Esophagus (tissue), 2 donors: ENCODE results near the gene BORCS6. TPM values are rescaled to one million over a fixed set of nuclear protein-coding genes. Genes with fewer than 3 reads are reported as not detected.
A peak's percentile ranks its signal among the peaks of the same experiment; 100 is the strongest.
"Not testable (repeated sequence)": the region's sequence is repeated elsewhere in the genome, so short reads cannot be mapped to it uniquely, and the experiment has no call there.

ENCODE experiments used
- H3K27ac ChIP-seq, 2 donors: one replicate each; pipeline ENCODE4 v1.5.1; 2013; ENCODE audit warnings: low read depth in 2 of 2, mild to moderate bottlenecking in 2 of 2, inconsistent platforms in 1 of 2, low read length in 1 of 2, moderate library complexity in 1 of 2
- H3K27me3 ChIP-seq, 2 donors: one replicate each; pipeline ENCODE4 v1.6.1; 2013; ENCODE audit warnings: low read length in 2 of 2, control low read depth in 1 of 2, mild to moderate bottlenecking in 1 of 2; ENCODE audit not compliant: insufficient read depth in 2 of 2, control insufficient read depth in 1 of 2
- H3K36me3 ChIP-seq, 2 donors: one replicate each; pipeline ENCODE4 v1.6.1; 2013; ENCODE audit warnings: low read length in 1 of 2; ENCODE audit not compliant: control insufficient read depth in 2 of 2, insufficient read depth in 2 of 2
- H3K4me1 ChIP-seq, 2 donors: one replicate each; pipeline ENCODE4 v1.6.1; 2013; ENCODE audit warnings: low read length in 1 of 2; ENCODE audit not compliant: control insufficient read depth in 2 of 2, insufficient read depth in 2 of 2
- H3K4me3 ChIP-seq, 2 donors: one replicate each; pipeline ENCODE4 v1.5.1; 2013; ENCODE audit warnings: low read length in 2 of 2, mild to moderate bottlenecking in 2 of 2, low read depth in 1 of 2, moderate library complexity in 1 of 2
- H3K9me3 ChIP-seq, 2 donors: one replicate each; pipeline ENCODE4 v1.6.1; 2013; ENCODE audit warnings: mild to moderate bottlenecking in 2 of 2, low read depth in 1 of 2, low read length in 1 of 2, moderate library complexity in 1 of 2; ENCODE audit not compliant: control insufficient read depth in 2 of 2, insufficient read depth in 1 of 2
- WGBS, 2 donors: extraction: QIAGEN DNeasy Blood & Tissue Kit; methylation state at CpG; one replicate each; pipeline ENCODE4 v1.1.7; 2013; 5-methylcytosine and 5-hydroxymethylcytosine counted together
- polyA plus RNA-seq, 2 donors: library from polyadenylated mRNA; stranded (reverse); fragments of 200-250 nt; gene quantifications; one replicate each; pipeline ENCODE4 v1.2.3, GENCODE V29; 2013
- donor health status: healthy with polysubstance abuse.
- donor health status: Bipolar disorder and iron deficiency.

BORCS6 gene
- polyA plus RNA-seq, 2 donors: 3.3 to 8.2 TPM

DNA sequence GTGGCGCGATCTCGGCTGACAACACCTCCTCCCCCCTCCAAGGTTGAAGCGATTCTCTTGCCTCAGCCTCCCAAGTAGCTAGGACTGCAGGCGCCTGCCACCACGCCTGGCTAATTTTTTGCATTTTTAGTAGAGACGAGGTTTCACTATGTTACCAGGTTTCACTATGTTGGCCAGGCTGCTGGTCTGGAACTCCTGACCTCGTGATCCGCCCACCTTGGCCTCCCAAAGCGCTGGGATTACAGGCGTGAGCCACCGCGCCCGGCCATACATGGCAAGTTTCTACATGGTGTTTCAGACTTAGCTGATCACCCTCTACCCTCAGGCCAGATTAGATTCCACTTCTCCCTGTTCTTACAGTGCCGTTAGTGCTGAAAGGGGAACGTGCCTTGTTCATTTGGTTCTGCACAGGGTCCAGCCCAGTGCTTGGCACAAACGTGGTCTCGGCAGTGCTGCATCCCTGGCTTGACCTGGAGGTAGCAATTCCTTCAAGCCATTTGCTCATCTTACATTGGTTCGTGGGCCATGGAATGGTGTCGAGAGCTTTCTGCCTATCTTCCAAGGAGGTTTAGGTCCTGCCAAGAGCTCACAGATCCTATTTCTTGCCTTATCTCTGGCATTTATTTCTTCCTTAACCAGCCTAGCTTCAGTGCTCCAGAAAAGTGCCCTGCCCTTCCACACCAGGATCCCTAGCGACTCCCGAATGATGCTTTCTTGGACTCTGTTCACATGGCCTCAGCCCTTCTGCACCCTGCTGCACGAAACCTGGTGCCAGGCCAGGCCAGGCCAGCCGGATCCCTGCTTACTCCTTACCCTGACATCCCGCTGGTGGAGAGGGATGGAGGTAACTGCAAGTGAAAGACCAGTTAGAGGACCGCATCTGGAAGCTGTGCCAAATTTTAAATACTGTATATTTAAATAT, 35.2 kb upstream of the BORCS6 start:
- Histone ChIP-seq H3K27me3 (no peaks in the 10 kb centered on the region), H3K27ac (peak overlapping the region in 1 of 2 donors; percentile 33), H3K4me1 (peaks cover 4 to 7% of the 10 kb centered on the region in 2 donors), H3K36me3 (peaks cover 9 to 18% of the 10 kb centered on the region in 2 donors), H3K9me3 (no peaks in the 10 kb centered on the region), H3K4me3 (no peak overlapping the region)
- WGBS, 2 donors: 77 to 80% methylated on average over 26 of the region's 26 CpGs

DNA sequence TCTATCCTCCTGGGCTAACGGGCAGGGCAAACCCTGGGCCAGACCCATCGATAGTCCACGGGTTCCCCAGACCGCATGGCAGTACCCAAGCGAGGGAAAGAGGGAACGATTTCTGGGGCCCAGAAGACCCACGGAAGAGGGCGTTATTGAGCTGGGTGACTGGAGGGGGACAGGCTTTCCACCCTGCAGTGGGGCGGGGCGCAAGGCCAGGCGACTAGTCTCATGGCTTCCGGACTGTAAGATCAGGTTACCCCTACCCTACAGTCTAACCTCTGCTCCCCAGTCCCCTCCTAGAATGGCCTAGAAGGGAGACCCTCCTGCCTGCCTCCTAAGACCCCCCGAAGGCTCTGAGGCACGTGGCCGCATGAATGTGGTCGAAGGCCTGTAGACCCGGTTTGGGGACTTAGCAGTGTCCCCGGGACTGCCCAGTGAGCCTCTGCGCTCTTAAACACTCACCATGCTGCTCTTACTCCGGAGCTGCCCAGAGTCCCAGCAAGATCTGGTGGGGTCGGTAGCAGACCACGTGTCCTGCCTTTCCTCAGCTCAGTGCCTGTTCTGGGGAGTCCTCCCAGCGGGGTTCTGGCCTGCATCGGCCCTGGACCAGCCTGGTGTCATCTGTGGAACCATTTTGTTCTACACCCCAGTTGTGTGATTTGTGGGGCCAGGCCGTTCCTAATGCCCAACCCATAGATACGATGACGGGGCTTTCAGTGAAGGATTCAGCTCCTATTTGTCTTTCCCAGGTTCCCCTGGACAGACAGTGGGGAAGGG, 33.6 kb upstream of the BORCS6 start:
- Histone ChIP-seq H3K27me3 (no peaks in the 10 kb centered on the region), H3K4me1 (peaks cover 4 to 7% of the 10 kb centered on the region in 2 donors)

DNA sequence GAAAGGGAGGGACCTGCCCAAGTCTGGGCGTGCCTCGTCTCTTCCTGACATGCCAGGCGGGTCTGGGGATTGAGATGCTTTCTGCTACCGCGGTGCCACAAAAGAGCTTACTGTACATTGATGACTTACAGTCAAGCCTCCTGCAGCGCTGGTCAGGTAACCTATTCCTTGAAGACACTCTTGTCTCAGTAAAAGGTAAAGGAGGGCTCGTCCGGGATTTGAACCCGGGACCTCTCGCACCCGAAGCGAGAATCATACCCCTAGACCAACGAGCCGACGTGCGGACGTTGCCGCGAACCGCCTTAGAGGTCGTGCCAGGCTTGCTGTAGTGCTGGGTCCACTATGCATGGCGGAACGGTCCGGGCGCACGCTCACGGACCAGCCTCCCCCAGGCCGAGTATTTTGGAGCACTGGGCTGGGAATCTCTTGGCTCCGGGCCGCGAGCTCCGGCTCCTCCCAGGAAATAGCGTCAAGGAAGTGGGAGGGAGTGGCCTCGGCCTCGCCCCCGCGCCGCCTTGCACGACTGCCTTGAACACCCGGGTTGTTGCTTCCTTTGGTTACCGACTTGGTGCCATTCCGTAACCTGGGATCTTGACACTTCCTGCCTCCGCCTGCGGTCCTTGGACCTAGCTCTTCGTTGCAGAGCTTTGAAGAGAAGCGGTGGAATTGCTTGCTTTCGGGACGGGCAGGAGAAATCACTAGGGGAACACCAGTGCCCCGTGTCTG, 32.8 kb upstream of the BORCS6 start:
- peak overlapping the region; percentile 99 for H3K27ac ChIP-seq
- peak overlapping the region; percentile 63 to 66 for H3K4me3 ChIP-seq
- H3K27me3 ChIP-seq: no peaks in the 10 kb centered on the region
- no peaks in the 10 kb centered on the region for H3K9me3 ChIP-seq
- no peaks in the 10 kb centered on the region for H3K36me3 ChIP-seq
- peaks cover 4 to 7% of the 10 kb centered on the region in 2 donors for H3K4me1 ChIP-seq
- WGBS, 2 donors: 0 to 1% methylated on average over 49 of the region's 49 CpGs

More for the DNA sequence above, 33.6 kb upstream of the BORCS6 start:
- H3K9me3 ChIP-seq: no peaks in the 10 kb centered on the region
- 6 to 7% methylated on average over 24 to 27 of the region's 27 CpGs for WGBS, 2 donors
- peak overlapping the region; percentile 99 for H3K27ac ChIP-seq
- H3K4me3 ChIP-seq: peak overlapping the region; percentile 63 to 66
- peaks cover 0 to 6% of the 10 kb centered on the region in 2 donors for H3K36me3 ChIP-seq

DNA sequence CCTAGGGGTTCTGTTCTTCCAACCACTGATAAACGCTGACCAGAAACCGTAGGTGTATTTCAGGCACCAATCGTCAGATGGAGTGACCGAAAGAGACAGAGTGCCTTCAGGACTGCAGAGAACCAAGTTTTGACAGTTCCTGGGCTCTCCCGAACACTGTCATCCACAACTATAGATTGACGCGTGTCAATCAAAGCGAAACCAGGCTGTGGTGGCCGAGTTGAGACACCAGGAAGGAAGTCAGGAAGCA, 32.3 kb upstream of the BORCS6 start:
- 1% methylated on average over 9 of the region's 9 CpGs for WGBS, 2 donors
- Histone ChIP-seq H3K4me3 (peak overlapping the region; percentile 63 to 66), H3K9me3 (no peaks in the 10 kb centered on the region), H3K4me1 (peaks cover 4 to 7% of the 10 kb centered on the region in 2 donors), H3K36me3 (no peaks in the 10 kb centered on the region), H3K27ac (peak overlapping the region; percentile 99), H3K27me3 (no peaks in the 10 kb centered on the region)

DNA sequence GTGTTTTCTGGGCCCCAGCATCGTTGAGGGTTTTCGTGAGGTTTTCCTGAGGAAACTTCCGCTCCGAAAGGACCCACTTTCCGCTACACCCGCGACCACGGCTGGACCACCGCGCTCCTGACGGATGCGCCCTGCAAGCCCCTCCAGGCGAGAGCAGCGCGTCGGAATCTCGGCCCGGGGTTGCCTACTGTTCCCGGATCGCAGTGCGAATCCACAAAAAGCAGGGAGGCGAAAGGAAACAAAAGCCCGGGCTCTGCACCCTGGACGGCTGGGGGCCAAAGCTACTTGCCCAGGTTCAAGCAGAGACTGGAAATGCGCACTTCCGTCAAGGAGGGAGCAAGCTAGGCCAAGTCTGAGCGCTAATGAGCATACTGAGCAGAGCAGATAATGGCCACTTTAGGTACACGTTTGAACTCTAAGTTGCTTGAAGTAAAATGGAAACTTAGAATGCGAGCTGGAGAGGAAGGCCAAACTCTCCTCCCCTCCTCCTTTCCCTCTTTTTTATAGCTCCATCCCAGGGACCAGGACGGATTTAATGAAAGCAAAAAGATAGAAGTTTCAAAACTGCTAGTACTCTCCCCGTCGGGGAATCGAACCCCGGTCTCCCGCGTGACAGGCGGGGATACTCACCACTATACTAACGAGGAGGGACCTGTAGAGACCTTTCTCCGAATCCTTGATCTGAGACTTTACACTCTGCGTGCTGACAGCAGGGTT, 31.8 kb upstream of the BORCS6 start:
- Histone ChIP-seq H3K36me3 (no peaks in the 10 kb centered on the region), H3K9me3 (no peaks in the 10 kb centered on the region), H3K27me3 (no peaks in the 10 kb centered on the region), H3K4me1 (peaks cover 4 to 7% of the 10 kb centered on the region in 2 donors), H3K27ac (peak overlapping the region; percentile 99), H3K4me3 (peak overlapping the region; percentile 63 to 66)
- WGBS, 2 donors: 0 to 1% methylated on average over 40 of the region's 40 CpGs

DNA sequence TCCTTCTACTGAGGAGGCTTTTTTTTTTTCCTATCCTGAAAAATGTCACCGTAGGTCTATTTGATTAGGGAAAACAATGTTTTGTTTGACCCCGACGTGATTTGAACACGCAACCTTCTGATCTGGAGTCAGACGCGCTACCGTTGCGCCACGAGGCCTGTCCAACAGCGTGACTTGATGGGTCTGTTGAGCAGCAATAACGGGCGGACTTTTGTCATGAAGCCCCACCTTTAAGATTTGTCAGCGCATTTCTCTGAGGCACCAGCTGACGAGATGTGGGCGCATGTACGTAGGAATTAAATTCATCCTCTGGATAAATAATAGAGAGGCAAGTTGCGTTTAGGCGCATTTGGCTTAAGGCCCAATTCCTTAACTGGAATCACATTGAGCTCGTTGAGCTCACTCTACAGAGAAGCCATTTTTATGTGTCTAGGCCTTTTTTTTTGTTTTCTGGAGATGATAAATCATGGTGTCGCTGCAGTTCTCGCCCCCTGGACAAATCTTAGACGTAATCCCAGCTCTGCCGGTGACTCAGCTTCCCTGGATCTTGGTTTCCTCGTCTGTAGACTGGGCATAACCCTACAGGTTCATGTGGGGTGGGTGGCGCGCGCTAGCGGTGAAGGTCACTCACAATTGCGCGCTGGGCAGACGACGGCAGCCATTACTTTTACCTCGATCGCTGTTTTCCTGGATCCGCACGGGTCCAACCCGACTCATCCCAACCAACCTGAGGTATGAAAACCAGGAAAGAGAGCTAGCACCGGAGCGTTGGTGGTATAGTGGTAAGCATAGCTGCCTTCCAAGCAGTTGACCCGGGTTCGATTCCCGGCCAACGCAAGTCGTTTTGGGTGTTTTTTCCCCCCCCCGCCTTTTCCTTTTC, 31.0 kb upstream of the BORCS6 start:
- H3K9me3 ChIP-seq: no peaks in the 10 kb centered on the region
- 1% methylated on average over 45 of the region's 45 CpGs for WGBS, 2 donors
- no peaks in the 10 kb centered on the region for H3K27me3 ChIP-seq
- H3K36me3 ChIP-seq: no peaks in the 10 kb centered on the region
- peaks cover 4 to 7% of the 10 kb centered on the region in 2 donors for H3K4me1 ChIP-seq
- H3K4me3 ChIP-seq: peak overlapping the region; percentile 63 to 66
- peak overlapping the region; percentile 99 for H3K27ac ChIP-seq

DNA sequence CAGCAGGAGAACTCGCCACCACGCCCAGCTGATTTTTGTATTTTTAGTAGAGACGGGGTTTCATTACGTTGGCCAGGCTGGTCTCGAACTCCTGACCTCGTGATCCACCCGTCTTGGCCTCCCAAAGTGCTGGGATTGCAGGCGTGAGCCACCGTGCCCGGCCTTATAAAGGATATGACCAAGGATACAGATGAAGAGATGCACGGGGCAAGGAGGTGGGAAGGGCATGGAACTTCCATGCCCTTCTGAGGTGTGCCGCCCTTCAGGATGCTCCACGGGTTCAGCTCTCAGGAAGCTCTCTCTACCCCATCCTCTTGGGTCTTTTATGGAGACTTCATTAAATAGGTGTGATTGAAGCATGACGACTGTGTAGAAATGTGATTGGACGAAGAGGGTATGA, 24.0 kb upstream of the BORCS6 start:
- H3K4me1 ChIP-seq, H3K27ac ChIP-seq, H3K9me3 ChIP-seq, H3K27me3 ChIP-seq, H3K4me3 ChIP-seq, H3K36me3 ChIP-seq: not testable (repeated sequence)
- 89 to 91% methylated on average over 15 of the region's 15 CpGs for WGBS, 2 donors

DNA sequence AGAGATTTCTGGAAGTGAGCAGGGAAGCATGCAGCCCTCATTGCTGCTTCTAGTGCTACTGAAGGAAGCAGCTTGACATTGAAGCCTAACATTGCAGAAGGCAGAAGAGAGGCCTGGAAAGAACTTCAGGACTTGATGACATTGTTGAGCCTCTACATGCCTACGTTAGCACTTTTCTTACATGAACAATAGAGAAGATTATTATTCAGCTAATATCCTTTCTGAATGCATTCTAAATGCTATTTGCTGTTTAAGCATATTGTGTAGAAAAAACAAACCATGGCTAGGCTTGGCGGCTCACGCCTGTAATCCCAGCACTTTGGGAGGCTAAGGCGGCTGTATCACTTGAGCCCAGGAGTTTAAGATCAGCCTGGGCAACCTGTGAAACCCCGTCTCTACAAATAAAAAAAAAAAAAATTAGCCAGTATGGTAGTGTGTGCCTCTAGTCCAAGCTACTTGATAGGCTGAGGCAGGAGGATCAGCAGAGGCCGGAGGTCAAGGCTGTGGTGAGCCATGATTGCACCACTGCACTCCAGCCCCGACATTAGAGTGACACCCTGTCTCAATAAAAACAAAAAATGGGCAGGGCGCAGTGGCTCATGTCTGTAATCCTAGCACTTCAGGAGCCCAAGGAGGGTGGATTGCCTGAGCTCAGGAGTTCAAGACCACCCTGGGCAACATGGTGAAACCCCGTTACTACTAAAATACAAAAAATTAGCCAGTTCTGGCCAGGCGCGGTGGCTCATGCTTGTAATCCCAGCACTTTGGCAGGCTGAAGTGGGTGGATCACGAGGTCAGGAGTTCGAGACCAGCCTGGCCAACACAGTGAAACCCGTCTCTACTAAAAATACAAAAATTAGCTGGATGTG, 22.6 kb upstream of the BORCS6 start:
- no peak overlapping the region for H3K4me3 ChIP-seq
- 76% methylated on average over 14 of the region's 14 CpGs for WGBS, 2 donors
- no peaks in the 10 kb centered on the region for H3K27me3 ChIP-seq
- H3K27ac ChIP-seq: peak overlapping the region in 1 of 2 donors; percentile 20
- H3K4me1 ChIP-seq: peaks cover 3% of the 10 kb centered on the region in 2 donors
- H3K36me3 ChIP-seq: no peaks in the 10 kb centered on the region
- H3K9me3 ChIP-seq: no peaks in the 10 kb centered on the region
